ENCODE measurements around the gene SMIM36. TPM values are rescaled to one million over a fixed set of nuclear protein-coding genes. Genes with fewer than 3 reads are reported as not detected.

Gene SMIM36
- total and polyA plus RNA-seq, 12 donors, result not detected

GRCh38 chr17:55536205-55536604 is 25.0 kb upstream of the SMIM36 start:
- DNase-seq (no peak), ATAC-seq (no peak)
- Histone ChIP-seq H3K4me1 (peaks cover 0 to 7% (median 0%) of the 10 kb centered on the region in 9 donors), H3K9me3 (no peaks in the 10 kb centered on the region), H3K27me3 (peaks cover 0 to 11% (median 0%) of the 10 kb centered on the region in 7 donors), H3K36me3 (no peaks in the 10 kb centered on the region), H3K4me3 (no peak overlapping the region), H3K27ac (no peak overlapping the region)
- no peak for TF ChIP-seq CTCF (IDR thresholded peaks at IDR 0.05)
- intact Hi-C loops (cut with DNase I), result loop anchor here in 2 of 10 donors (10.0 kb wide), 2 partner anchors 69 to 109 kb away; no protein-coding TSS in a partner anchor
- 74 to 78% methylated on average over 1 of the region's 1 CpG for WGBS, 2 donors

- intact Hi-C loops (cut with DNase I), result loop anchor here in 4 of 10 donors (5.0 to 10.0 kb wide), 4 partner anchors 64 to 111 kb away; no protein-coding TSS in a partner anchor
- H3K4me3 ChIP-seq, result no peak overlapping the region
- H3K9me3 ChIP-seq, result no peaks in the 10 kb centered on the region
- no peak overlapping the region for H3K27ac ChIP-seq
- no peak for TF ChIP-seq CTCF (IDR thresholded peaks at IDR 0.05)
- peaks cover 0 to 11% (median 0%) of the 10 kb centered on the region in 7 donors for H3K27me3 ChIP-seq
- no peaks in the 10 kb centered on the region for H3K36me3 ChIP-seq
- no peaks in the 10 kb centered on the region for H3K4me1 ChIP-seq
- ATAC-seq (no peak), DNase-seq (no peak)
Observed at GRCh38 chr17:55533608-55534007, 22.4 kb upstream of the SMIM36 start.

GRCh38 chr17:55532670-55533069 is 21.4 kb upstream of the SMIM36 start:
- DNase-seq (no peak), ATAC-seq (no peak)
- no peak for TF ChIP-seq CTCF (IDR thresholded peaks at IDR 0.05)
- H3K9me3 ChIP-seq, result no peaks in the 10 kb centered on the region
- no peaks in the 10 kb centered on the region for H3K4me1 ChIP-seq
- no peak overlapping the region for H3K4me3 ChIP-seq
- intact Hi-C loops (cut with DNase I), result loop anchor here in 4 of 10 donors (5.0 to 10.0 kb wide), 4 partner anchors 65 to 112 kb away; no protein-coding TSS in a partner anchor
- H3K27me3 ChIP-seq, result peaks cover 0 to 11% (median 0%) of the 10 kb centered on the region in 7 donors
- no peak overlapping the region for H3K27ac ChIP-seq
- H3K36me3 ChIP-seq, result no peaks in the 10 kb centered on the region
- WGBS, 2 donors, result 29 to 31% methylated on average over 1 of the region's 1 CpG

- DNase-seq, result no peak
- ATAC-seq, result no peak
- intact Hi-C loops (cut with DNase I), result loop anchor here in 4 of 10 donors (5.0 to 10.0 kb wide), 4 partner anchors 66 to 114 kb away; no protein-coding TSS in a partner anchor
- Histone ChIP-seq H3K9me3 (no peaks in the 10 kb centered on the region), H3K27ac (no peak overlapping the region), H3K36me3 (no peaks in the 10 kb centered on the region), H3K27me3 (peaks cover 0 to 12% (median 0%) of the 10 kb centered on the region in 7 donors), H3K4me1 (peaks cover 0 to 6% (median 0%) of the 10 kb centered on the region in 9 donors), H3K4me3 (no peak overlapping the region)
- WGBS, 2 donors, result 89 to 96% methylated on average over 5 of the region's 5 CpGs
- no peak for TF ChIP-seq CTCF (IDR thresholded peaks at IDR 0.05)
Observed at GRCh38 chr17:55531053-55531728, 19.9 kb upstream of the SMIM36 start.
